ENCODE results near the gene ARID4B. TPM values are rescaled to one million over a fixed set of nuclear protein-coding genes. Genes with fewer than 3 reads are reported as not detected.
"Not testable (repeated sequence)": the region's sequence is repeated elsewhere in the genome, so short reads cannot be mapped to it uniquely, and the experiment has no call there.

The ARID4B gene
- total RNA-seq, 2 donors from 2014 or later = 32.4 to 50.2 TPM

DNA sequence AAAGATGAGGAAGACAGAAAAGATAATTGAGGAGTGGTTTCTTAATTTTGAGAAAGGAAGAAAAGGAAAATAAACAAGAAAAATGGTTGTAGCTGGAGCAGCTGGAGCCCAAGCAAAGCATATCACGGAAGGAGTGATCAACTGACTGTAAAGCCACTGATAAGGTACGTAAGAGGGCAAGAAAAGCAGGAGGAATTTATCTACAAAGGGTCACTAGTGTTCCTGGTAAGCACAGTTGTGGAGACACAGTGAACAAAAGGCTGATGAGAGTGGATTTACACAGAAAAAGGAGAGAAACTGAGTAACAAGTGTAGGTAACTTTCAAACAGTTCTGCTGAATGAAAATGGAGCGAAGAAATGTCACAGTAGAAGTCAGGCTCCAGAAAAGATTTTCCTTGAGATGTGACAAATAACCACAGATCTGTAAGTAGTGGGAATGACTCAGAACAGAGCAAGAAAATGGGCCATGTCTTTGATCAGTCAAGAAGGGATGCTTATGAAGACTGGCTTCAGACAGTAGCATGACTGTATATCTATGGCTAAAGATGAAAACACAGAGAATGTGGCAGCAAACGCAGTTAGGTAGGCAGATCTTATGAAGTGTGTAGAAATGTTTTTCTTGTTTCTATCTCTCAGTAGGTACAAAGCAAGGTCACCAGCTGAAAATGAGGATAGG lies 121.3 kb downstream of the ARID4B start:
- TF ChIP-seq, protein P1, sequence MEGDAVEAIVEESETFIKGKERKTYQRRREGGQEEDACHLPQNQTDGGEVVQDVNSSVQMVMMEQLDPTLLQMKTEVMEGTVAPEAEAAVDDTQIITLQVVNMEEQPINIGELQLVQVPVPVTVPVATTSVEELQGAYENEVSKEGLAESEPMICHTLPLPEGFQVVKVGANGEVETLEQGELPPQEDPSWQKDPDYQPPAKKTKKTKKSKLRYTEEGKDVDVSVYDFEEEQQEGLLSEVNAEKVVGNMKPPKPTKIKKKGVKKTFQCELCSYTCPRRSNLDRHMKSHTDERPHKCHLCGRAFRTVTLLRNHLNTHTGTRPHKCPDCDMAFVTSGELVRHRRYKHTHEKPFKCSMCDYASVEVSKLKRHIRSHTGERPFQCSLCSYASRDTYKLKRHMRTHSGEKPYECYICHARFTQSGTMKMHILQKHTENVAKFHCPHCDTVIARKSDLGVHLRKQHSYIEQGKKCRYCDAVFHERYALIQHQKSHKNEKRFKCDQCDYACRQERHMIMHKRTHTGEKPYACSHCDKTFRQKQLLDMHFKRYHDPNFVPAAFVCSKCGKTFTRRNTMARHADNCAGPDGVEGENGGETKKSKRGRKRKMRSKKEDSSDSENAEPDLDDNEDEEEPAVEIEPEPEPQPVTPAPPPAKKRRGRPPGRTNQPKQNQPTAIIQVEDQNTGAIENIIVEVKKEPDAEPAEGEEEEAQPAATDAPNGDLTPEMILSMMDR (IDR thresholded peaks at IDR 0.05) = no peak
- H3K36me3 ChIP-seq = peaks cover 4% of the 10 kb centered on the region
- no peak for ATAC-seq (ENCODE audit: insufficient number of reproducible peaks, low FRiP score, low read depth)

DNA sequence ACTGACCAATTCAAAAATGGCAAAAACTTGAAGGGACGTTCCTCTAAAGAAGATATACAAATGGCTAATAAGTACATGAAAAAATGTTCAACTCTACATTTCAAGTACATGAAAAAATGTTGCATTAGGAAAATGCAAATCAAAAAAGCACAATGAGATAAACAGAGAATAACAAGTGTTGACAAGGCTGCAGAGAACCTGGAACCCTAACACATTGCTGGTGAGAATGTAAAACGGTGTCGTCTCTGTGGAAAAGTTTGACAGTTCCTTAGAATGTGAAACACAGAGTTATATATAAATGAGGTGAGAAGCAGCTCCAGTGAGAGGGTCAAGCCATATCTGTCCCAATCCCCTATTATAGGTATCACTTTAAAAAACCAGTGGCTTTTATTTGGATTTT lies 122.3 kb downstream of the ARID4B start:
- Histone ChIP-seq H3K4me1 (ENCODE audit: control insufficient read depth in 1 of 2, low read depth in 2 of 2) (no peaks in the 10 kb centered on the region), H3K27ac (no peak overlapping the region), H3K27me3 (replicated peaks; ENCODE audit: insufficient read depth) (no peaks in the 10 kb centered on the region), H3K9me3 (no peaks in the 10 kb centered on the region), H3K36me3 (peaks cover 3% of the 10 kb centered on the region), H3K4me3 (no peak overlapping the region)
- TF ChIP-seq, protein P1 (IDR thresholded peaks at IDR 0.05) = no peak
- no peak for ATAC-seq (ENCODE audit: insufficient number of reproducible peaks, low FRiP score, low read depth)
- DNase-seq (ENCODE audit: low spot score) = no peak

More for the DNA sequence above, 121.3 kb downstream of the ARID4B start:
- no peak overlapping the region for H3K4me3 ChIP-seq
- H3K27ac ChIP-seq = no peak overlapping the region
- no peak for DNase-seq (ENCODE audit: low spot score)
- no peaks in the 10 kb centered on the region for H3K9me3 ChIP-seq
- H3K27me3 ChIP-seq (replicated peaks; ENCODE audit: insufficient read depth) = no peaks in the 10 kb centered on the region
- H3K4me1 ChIP-seq (ENCODE audit: control insufficient read depth in 1 of 2, low read depth in 2 of 2) = no peaks in the 10 kb centered on the region

DNA sequence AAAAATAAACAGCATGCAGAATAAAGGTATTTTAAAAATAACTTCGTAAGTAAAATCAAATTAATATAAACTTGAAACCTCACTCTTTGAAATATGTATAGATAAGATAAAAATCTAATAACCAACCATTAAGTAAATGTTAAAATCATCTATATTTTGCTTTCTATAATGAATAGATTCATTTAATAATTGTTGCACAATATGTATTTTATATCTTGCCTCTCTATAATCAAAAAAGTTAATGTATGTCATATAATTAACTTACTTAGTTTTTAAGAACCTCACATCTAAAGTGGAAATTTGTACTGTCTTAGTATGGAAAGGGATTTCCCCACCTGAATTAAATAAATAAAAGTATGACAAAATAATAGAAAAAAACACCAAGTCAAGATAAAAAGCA lies 124.6 kb downstream of the ARID4B start:
- Histone ChIP-seq H3K27ac (no peak overlapping the region), H3K4me1 (ENCODE audit: control insufficient read depth in 1 of 2, low read depth in 2 of 2) (no peaks in the 10 kb centered on the region), H3K4me3 (no peak overlapping the region), H3K36me3 (no peaks in the 10 kb centered on the region), H3K9me3 (no peaks in the 10 kb centered on the region), H3K27me3 (replicated peaks; ENCODE audit: insufficient read depth) (no peaks in the 10 kb centered on the region)
- ATAC-seq (ENCODE audit: insufficient number of reproducible peaks, low FRiP score, low read depth) (no peak), DNase-seq (ENCODE audit: low spot score) (no peak)
- TF ChIP-seq, protein P1 (IDR thresholded peaks at IDR 0.05) = no peak

GRCh38 chr1:235202447-235202846 lies 125.5 kb downstream of the ARID4B start:
- not testable (repeated sequence) for H3K27me3 ChIP-seq (replicated peaks; ENCODE audit: insufficient read depth); H3K4me3 ChIP-seq; H3K27ac ChIP-seq; H3K4me1 ChIP-seq (ENCODE audit: control insufficient read depth in 1 of 2, low read depth in 2 of 2); DNase-seq (ENCODE audit: low spot score); ATAC-seq (ENCODE audit: insufficient number of reproducible peaks, low FRiP score, low read depth); H3K9me3 ChIP-seq; H3K36me3 ChIP-seq

- Histone ChIP-seq H3K4me3 (no peak overlapping the region), H3K9me3 (no peaks in the 10 kb centered on the region), H3K4me1 (ENCODE audit: control insufficient read depth in 1 of 2, low read depth in 2 of 2) (no peaks in the 10 kb centered on the region), H3K36me3 (peaks cover 11% of the 10 kb centered on the region), H3K27me3 (replicated peaks; ENCODE audit: insufficient read depth) (no peaks in the 10 kb centered on the region), H3K27ac (no peak overlapping the region)
- TF ChIP-seq, protein P1 (IDR thresholded peaks at IDR 0.05) = peak; percentile 12
- ATAC-seq (ENCODE audit: insufficient number of reproducible peaks, low FRiP score, low read depth) (no peak), DNase-seq (ENCODE audit: low spot score) (no peak)
Observed at GRCh38 chr1:235199441-235199840, 128.5 kb downstream of the ARID4B start.

DNA sequence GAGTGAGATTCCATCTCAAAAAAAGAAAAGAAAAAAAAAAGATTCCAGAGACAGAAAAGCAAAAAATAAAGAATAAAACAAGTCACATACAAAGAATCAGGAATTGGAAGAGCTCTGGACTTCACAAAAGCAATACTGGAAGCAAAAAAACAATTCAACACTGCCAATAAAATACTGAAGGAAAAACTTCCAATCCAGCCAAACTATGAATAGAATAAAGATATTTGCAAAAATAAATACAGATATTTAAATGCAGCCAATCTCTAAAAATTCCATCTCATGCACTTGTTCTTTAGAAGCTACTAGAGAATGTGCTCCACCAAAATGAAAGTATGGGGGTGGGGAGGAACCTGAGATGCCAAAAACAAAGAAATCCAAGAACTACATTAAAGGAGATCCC lies 137.5 kb downstream of the ARID4B start:
- no peak for DNase-seq (ENCODE audit: low spot score)
- Histone ChIP-seq H3K27me3 (replicated peaks; ENCODE audit: insufficient read depth) (no peaks in the 10 kb centered on the region), H3K27ac (peak overlapping the region; percentile 51 to 54), H3K4me1 (ENCODE audit: control insufficient read depth in 1 of 2, low read depth in 2 of 2) (peaks cover 9 to 11% of the 10 kb centered on the region in 2 donors), H3K9me3 (no peaks in the 10 kb centered on the region), H3K36me3 (peaks cover 19% of the 10 kb centered on the region), H3K4me3 (no peak overlapping the region)
- no peak for ATAC-seq (ENCODE audit: insufficient number of reproducible peaks, low FRiP score, low read depth)
- TF ChIP-seq, protein P1 (IDR thresholded peaks at IDR 0.05) = no peak
